Measurements from ENCODE around the gene MPHOSPH9.

Gene MPHOSPH9

DNA sequence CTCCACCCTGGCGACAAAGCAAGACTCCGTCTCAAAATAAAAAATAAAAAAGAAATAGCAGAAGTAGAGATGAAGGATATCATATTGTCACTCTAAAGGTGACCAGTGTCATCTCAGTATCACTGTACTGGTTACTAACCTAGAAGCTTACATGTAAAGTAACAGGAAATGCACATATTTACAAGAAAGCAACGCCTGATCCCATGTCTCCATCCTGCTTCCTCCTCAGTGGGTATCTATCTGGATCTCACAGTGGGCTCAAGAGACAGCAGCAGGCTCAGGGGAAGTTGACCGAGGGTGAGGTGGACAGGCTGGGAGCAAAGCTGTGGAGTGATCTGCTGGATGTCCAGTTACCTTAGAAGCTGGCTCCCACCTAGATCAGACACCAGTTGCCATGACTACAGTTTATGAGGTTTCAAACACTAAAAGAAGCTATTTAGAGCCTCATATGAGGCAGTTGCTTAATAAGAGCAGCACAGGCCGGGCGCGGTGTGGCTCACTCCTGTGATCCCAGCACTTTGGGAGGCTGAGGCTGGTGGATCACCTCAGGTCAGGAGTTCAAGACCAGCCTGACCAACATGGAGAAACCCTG is 10.8 kb upstream of the MPHOSPH9 start:
- Histone ChIP-seq H3K27me3 (replicated peaks; ENCODE audit: control insufficient read depth, insufficient read depth, low read length, poor library complexity, severe bottlenecking) (no peaks in the 10 kb centered on the region), H3K4me1 (ENCODE audit: control insufficient read depth, insufficient read depth, low read length, poor library complexity, severe bottlenecking) (peaks cover 7% of the 10 kb centered on the region), H3K36me3 (ENCODE audit: control insufficient read depth, insufficient read depth, low read length) (no peaks in the 10 kb centered on the region), H3K27ac (ENCODE audit: insufficient read depth, low read length, poor library complexity, severe bottlenecking) (no peak overlapping the region), H3K4me3 (ENCODE audit: insufficient read depth, low read depth, low read length, poor library complexity, severe bottlenecking) (no peak overlapping the region), H3K9me3 (ENCODE audit: control insufficient read depth, low read length) (no peaks in the 10 kb centered on the region)
- no peak for DNase-seq

DNA sequence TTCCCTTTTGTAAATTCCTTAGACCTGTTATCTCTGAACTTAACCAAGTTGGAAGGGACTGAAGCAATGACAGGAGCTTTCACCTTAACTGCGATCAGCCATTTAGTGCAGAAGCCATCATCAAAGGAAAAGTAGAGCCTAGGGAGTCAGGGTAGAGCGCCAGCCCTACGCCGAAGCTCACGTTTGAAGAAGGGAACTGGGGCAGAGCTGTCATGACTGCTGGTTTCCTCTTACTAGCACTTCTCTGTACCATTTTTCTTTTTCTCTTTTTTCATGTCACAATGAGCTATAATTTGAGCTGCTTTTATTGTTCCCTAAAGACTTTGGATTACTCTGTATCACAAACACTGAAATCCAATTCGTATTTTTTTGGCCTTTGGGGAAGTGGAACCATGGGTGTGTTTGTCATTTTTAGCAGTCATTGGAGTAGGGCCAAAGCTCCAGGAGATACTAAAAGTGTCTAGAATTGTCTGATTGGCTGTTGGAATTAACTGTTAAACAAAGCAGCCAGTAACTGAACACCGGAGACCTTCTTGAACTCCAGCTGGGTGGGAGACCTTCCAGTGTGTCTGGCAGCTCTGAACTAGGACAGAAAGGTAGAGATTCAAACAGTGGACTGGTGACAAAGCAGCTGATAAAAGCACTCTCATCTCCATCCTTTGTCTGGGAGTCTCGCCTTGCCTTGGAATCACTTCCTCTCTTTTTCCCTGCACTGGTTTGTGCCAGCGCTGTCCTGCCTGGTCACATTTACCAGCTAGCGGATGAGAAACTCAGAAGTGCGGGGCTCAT is 9.4 kb upstream of the MPHOSPH9 start:
- DNase-seq = no peak
- no peaks in the 10 kb centered on the region for H3K27me3 ChIP-seq (replicated peaks; ENCODE audit: control insufficient read depth, insufficient read depth, low read length, poor library complexity, severe bottlenecking)
- no peaks in the 10 kb centered on the region for H3K9me3 ChIP-seq (ENCODE audit: control insufficient read depth, low read length)
- H3K4me1 ChIP-seq (ENCODE audit: control insufficient read depth, insufficient read depth, low read length, poor library complexity, severe bottlenecking) = peaks cover 7% of the 10 kb centered on the region
- H3K4me3 ChIP-seq (ENCODE audit: insufficient read depth, low read depth, low read length, poor library complexity, severe bottlenecking) = no peak overlapping the region
- no peak overlapping the region for H3K27ac ChIP-seq (ENCODE audit: insufficient read depth, low read length, poor library complexity, severe bottlenecking)
- H3K36me3 ChIP-seq (ENCODE audit: control insufficient read depth, insufficient read depth, low read length) = no peaks in the 10 kb centered on the region

- no peak for DNase-seq
- H3K9me3 ChIP-seq (ENCODE audit: control insufficient read depth, low read length) = no peaks in the 10 kb centered on the region
- H3K4me3 ChIP-seq (ENCODE audit: insufficient read depth, low read depth, low read length, poor library complexity, severe bottlenecking) = no peak overlapping the region
- H3K27ac ChIP-seq (ENCODE audit: insufficient read depth, low read length, poor library complexity, severe bottlenecking) = no peak overlapping the region
- H3K4me1 ChIP-seq (ENCODE audit: control insufficient read depth, insufficient read depth, low read length, poor library complexity, severe bottlenecking) = peaks cover 16% of the 10 kb centered on the region
- H3K36me3 ChIP-seq (ENCODE audit: control insufficient read depth, insufficient read depth, low read length) = no peaks in the 10 kb centered on the region
- no peaks in the 10 kb centered on the region for H3K27me3 ChIP-seq (replicated peaks; ENCODE audit: control insufficient read depth, insufficient read depth, low read length, poor library complexity, severe bottlenecking)
Measured at GRCh38 chr12:123238961-123239360, 6.0 kb upstream of the MPHOSPH9 start.

DNA sequence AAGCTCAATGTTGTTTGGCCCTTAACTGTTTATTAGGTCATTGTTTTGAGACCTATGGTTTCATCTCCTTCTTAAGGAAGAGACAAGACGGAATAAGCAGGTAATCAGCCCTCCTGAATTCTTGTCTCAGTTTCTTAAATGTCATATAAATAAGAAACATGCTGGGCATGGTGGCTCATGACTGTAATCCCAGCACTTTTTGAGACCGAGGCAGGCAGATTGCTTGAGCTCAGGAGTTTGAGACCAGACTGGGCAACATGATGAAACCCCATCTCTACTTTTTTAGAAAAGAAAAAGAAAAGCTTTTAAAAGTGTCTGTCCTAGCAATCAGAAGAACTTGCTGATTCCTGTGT is 5.4 kb upstream of the MPHOSPH9 start:
- Histone ChIP-seq H3K27me3 (replicated peaks; ENCODE audit: control insufficient read depth, insufficient read depth, low read length, poor library complexity, severe bottlenecking) (no peaks in the 10 kb centered on the region), H3K4me3 (ENCODE audit: insufficient read depth, low read depth, low read length, poor library complexity, severe bottlenecking) (no peak overlapping the region), H3K4me1 (ENCODE audit: control insufficient read depth, insufficient read depth, low read length, poor library complexity, severe bottlenecking) (peaks cover 16% of the 10 kb centered on the region), H3K36me3 (ENCODE audit: control insufficient read depth, insufficient read depth, low read length) (no peaks in the 10 kb centered on the region), H3K27ac (ENCODE audit: insufficient read depth, low read length, poor library complexity, severe bottlenecking) (no peak overlapping the region), H3K9me3 (ENCODE audit: control insufficient read depth, low read length) (no peaks in the 10 kb centered on the region)
- no peak for DNase-seq

DNA sequence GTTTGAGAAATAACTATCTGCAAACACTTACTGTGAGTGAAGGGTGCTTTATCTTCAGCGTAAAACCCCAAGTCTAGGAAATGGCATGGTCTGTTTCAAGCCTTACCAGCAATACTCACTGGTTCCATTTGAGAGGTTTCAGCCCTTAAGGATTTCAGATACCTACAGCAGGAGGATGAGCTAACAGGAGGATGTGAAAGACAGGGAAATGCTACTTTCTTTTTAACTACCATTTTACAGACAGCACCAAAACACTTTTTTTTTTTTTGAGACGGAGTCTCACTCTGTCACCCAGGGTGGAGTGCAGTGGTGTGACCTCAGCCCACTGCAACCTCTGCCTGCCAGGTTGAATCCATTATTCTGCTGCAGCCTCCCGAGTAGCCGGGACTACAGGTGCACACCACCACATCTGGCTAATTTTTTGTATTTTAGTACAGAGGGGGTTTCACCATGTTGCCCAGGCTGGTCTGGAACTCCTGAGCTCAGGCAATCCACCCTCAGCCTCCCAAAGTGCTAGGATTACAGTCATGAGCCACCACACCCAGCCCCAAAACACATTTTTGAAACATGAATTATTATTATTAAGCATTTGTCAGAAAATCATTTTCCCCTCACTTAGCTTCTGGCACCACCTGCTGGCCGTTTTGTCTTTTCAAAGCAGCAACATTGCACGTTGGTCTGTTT is 4.8 kb upstream of the MPHOSPH9 start:
- H3K27ac ChIP-seq (ENCODE audit: insufficient read depth, low read length, poor library complexity, severe bottlenecking) = peak overlapping the region; percentile 0
- no peaks in the 10 kb centered on the region for H3K9me3 ChIP-seq (ENCODE audit: control insufficient read depth, low read length)
- DNase-seq = peak; percentile 33 to 55 (median 52)
- no peaks in the 10 kb centered on the region for H3K36me3 ChIP-seq (ENCODE audit: control insufficient read depth, insufficient read depth, low read length)
- H3K4me1 ChIP-seq (ENCODE audit: control insufficient read depth, insufficient read depth, low read length, poor library complexity, severe bottlenecking) = peaks cover 16% of the 10 kb centered on the region
- H3K27me3 ChIP-seq (replicated peaks; ENCODE audit: control insufficient read depth, insufficient read depth, low read length, poor library complexity, severe bottlenecking) = no peaks in the 10 kb centered on the region
- no peak overlapping the region for H3K4me3 ChIP-seq (ENCODE audit: insufficient read depth, low read depth, low read length, poor library complexity, severe bottlenecking)

DNA sequence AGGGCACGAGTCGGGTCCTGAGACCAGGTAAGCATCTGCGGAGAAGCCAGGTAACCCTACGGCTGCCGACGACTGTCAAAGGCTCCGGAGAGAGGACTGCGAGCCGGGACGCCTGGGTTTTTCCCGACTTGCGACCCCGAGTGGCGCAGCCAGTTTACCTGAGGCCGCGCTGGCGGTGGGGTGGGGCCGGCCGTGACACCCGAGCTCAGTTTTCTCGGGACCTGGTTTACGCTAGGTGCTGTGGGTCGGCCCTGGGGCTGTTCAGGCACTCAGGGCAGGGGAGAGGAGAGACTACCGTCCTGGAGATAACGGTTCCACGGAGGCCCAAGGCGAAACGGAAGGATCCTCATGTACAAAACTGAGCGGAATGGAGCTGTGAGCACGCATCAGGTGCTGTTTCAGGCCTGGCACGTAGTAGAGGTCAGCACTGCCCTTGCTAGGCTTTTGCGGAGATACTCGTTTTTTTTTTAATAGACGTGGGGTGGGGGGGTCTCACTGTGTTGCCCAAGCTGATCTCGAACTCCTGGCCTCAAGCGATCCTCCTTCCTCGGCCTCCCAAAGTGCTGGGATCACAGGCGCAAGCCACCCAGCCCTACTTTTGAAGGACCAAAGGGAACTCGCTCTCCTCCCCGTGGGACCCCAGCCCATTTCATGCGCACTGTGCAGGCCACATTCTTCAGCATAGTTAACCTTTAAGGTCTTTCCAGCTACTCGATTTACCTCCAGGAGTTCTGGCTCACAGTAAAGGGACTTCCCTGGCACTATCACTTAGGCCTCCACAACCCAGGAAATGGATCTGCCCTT is 766 bp upstream of the MPHOSPH9 start:
- Histone ChIP-seq H3K27me3 (replicated peaks; ENCODE audit: control insufficient read depth, insufficient read depth, low read length, poor library complexity, severe bottlenecking) (no peaks in the 10 kb centered on the region), H3K4me1 (ENCODE audit: control insufficient read depth, insufficient read depth, low read length, poor library complexity, severe bottlenecking) (peaks cover 17% of the 10 kb centered on the region)
- DNase-seq = no peak

GRCh38 chr12:123232472-123232806 is 502 bp downstream of the MPHOSPH9 start:
- H3K27me3 ChIP-seq (replicated peaks; ENCODE audit: control insufficient read depth, insufficient read depth, low read length, poor library complexity, severe bottlenecking) = no peaks in the 10 kb centered on the region
- peaks cover 20% of the 10 kb centered on the region for H3K4me1 ChIP-seq (ENCODE audit: control insufficient read depth, insufficient read depth, low read length, poor library complexity, severe bottlenecking)
- no peak for DNase-seq
- H3K9me3 ChIP-seq (ENCODE audit: control insufficient read depth, low read length) = no peaks in the 10 kb centered on the region
- peak overlapping the region; percentile 91 for H3K27ac ChIP-seq (ENCODE audit: insufficient read depth, low read length, poor library complexity, severe bottlenecking)
- peak overlapping the region; percentile 76 for H3K4me3 ChIP-seq (ENCODE audit: insufficient read depth, low read depth, low read length, poor library complexity, severe bottlenecking)
- no peaks in the 10 kb centered on the region for H3K36me3 ChIP-seq (ENCODE audit: control insufficient read depth, insufficient read depth, low read length)

More for the DNA sequence above, 766 bp upstream of the MPHOSPH9 start:
- Histone ChIP-seq H3K9me3 (ENCODE audit: control insufficient read depth, low read length) (no peaks in the 10 kb centered on the region), H3K4me3 (ENCODE audit: insufficient read depth, low read depth, low read length, poor library complexity, severe bottlenecking) (peak overlapping the region; percentile 76), H3K36me3 (ENCODE audit: control insufficient read depth, insufficient read depth, low read length) (no peaks in the 10 kb centered on the region), H3K27ac (ENCODE audit: insufficient read depth, low read length, poor library complexity, severe bottlenecking) (peak overlapping the region; percentile 91)

DNA sequence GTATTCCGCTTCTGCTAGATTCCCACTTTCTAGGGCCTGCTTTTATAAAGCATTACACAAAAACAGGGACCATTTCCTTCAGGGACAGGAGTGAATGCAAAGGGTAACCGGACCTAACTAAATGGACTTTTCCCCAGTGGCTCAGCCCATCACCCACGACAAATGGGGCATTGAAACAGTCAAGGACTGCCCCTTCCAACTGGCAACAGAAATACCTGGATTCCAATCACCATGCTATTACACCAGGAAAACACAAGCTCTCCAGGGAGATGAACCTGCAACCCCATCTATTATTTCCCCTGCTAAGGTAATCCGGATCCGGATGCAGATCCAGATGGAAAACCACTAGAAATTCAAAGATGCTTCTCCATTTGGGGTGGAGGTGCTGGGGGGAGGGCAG is 1.0 kb downstream of the MPHOSPH9 start:
- H3K4me1 ChIP-seq (ENCODE audit: control insufficient read depth, insufficient read depth, low read length, poor library complexity, severe bottlenecking) = peaks cover 20% of the 10 kb centered on the region
- H3K4me3 ChIP-seq (ENCODE audit: insufficient read depth, low read depth, low read length, poor library complexity, severe bottlenecking) = peak overlapping the region; percentile 76
- no peak overlapping the region for H3K27ac ChIP-seq (ENCODE audit: insufficient read depth, low read length, poor library complexity, severe bottlenecking)
- DNase-seq = no peak
- no peaks in the 10 kb centered on the region for H3K9me3 ChIP-seq (ENCODE audit: control insufficient read depth, low read length)
- no peaks in the 10 kb centered on the region for H3K36me3 ChIP-seq (ENCODE audit: control insufficient read depth, insufficient read depth, low read length)
- no peaks in the 10 kb centered on the region for H3K27me3 ChIP-seq (replicated peaks; ENCODE audit: control insufficient read depth, insufficient read depth, low read length, poor library complexity, severe bottlenecking)

- Histone ChIP-seq H3K4me1 (ENCODE audit: control insufficient read depth, insufficient read depth, low read length, poor library complexity, severe bottlenecking) (peaks cover 11% of the 10 kb centered on the region), H3K27me3 (replicated peaks; ENCODE audit: control insufficient read depth, insufficient read depth, low read length, poor library complexity, severe bottlenecking) (no peaks in the 10 kb centered on the region), H3K36me3 (ENCODE audit: control insufficient read depth, insufficient read depth, low read length) (no peaks in the 10 kb centered on the region), H3K4me3 (ENCODE audit: insufficient read depth, low read depth, low read length, poor library complexity, severe bottlenecking) (peak overlapping the region; percentile 14), H3K9me3 (ENCODE audit: control insufficient read depth, low read length) (no peaks in the 10 kb centered on the region), H3K27ac (ENCODE audit: insufficient read depth, low read length, poor library complexity, severe bottlenecking) (peak overlapping the region; percentile 42)
- DNase-seq = no peak
Measured at GRCh38 chr12:123229051-123229450, 3.9 kb downstream of the MPHOSPH9 start.

All from effector memory CD4-positive, alpha-beta T cell (primary cell).